HG03064 (cell line): Measurements from ENCODE around the gene GFER.
"Not testable (repeated sequence)": the region's sequence is repeated elsewhere in the genome, so short reads cannot be mapped to it uniquely, and the experiment has no call there.

Experiments used
- ATAC-seq: cut with Tn5 transposase; IDR thresholded peaks from one replicate; pipeline ENCODE4 v1.9.1; 2021; ENCODE audit warnings: low read depth; ENCODE audit not compliant: unreplicated experiment

The GFER gene

GRCh38 chr16:2025251-2025650, 41.3 kb downstream of the GFER start:
- no peak for ATAC-seq

- ATAC-seq = no peak
Observed at GRCh38 chr16:2025878-2026460, 42.0 kb downstream of the GFER start.

GRCh38 chr16:2026461-2027023, 42.5 kb downstream of the GFER start, which contains the start of gene NHERF2:
Gene NHERF2 (plus strand): TSS chr16:2026902. CDS start chr16:2027006, 104 bp downstream.
- no peak for ATAC-seq

GRCh38 chr16:2027024-2028010, 43.3 kb downstream of the GFER start:
- no peak for ATAC-seq

GRCh38 chr16:2028146-2028545, 44.2 kb downstream of the GFER start:
- ATAC-seq = no peak

- no peak for ATAC-seq
Observed at GRCh38 chr16:2028620-2029220, 44.7 kb downstream of the GFER start.

GRCh38 chr16:2029350-2029749, 45.4 kb downstream of the GFER start:
- no peak for ATAC-seq

GRCh38 chr16:2030036-2030435, 46.0 kb downstream of the GFER start:
- no peak for ATAC-seq

- ATAC-seq = no peak
Observed at GRCh38 chr16:2031081-2031577, 47.1 kb downstream of the GFER start.

- no peak for ATAC-seq
Observed at GRCh38 chr16:2032285-2033056, 48.5 kb downstream of the GFER start.

- ATAC-seq = no peak
Observed at GRCh38 chr16:2033057-2033908, 49.3 kb downstream of the GFER start.

- ATAC-seq = not testable (repeated sequence)
Observed at GRCh38 chr16:2033909-2034695, 50.1 kb downstream of the GFER start.

- ATAC-seq = no peak
Observed at GRCh38 chr16:2034696-2035430, 50.9 kb downstream of the GFER start.

GRCh38 chr16:2035431-2036199, 51.6 kb downstream of the GFER start:
- no peak for ATAC-seq

- ATAC-seq = no peak
Observed at GRCh38 chr16:2036200-2036966, 52.4 kb downstream of the GFER start.

- ATAC-seq = no peak
Observed at GRCh38 chr16:2037115-2037514, 53.1 kb downstream of the GFER start.
